Endodermal cell (in vitro differentiated cells): ENCODE results near the gene ZPLD1. TPM values are rescaled to one million over a fixed set of nuclear protein-coding genes. Genes with fewer than 3 reads are reported as not detected.

Experiments
- DNase-seq: peaks from one replicate; pipeline ENCODE4 v3.0.0-alpha.2; 2017
- H3K27ac ChIP-seq: 2 replicates; pipeline ENCODE4 v1.5.1; 2013; ENCODE audit warnings: mild to moderate bottlenecking, low read depth, low read length, moderate library complexity
- H3K27me3 ChIP-seq: 2 replicates; pipeline ENCODE4 v1.6.1; 2013; ENCODE audit warnings: mild to moderate bottlenecking, low read length, moderate library complexity; ENCODE audit not compliant: insufficient read depth, control insufficient read depth, poor library complexity, severe bottlenecking
- H3K36me3 ChIP-seq: 2 replicates; pipeline ENCODE4 v1.7.0; 2013; ENCODE audit warnings: mild to moderate bottlenecking, low read length, moderate library complexity; ENCODE audit not compliant: control insufficient read depth, insufficient read depth
- H3K4me1 ChIP-seq: one replicate; pipeline ENCODE4 v1.7.0; 2013; ENCODE audit warnings: low read length; ENCODE audit not compliant: control insufficient read depth, insufficient read depth
- H3K4me3 ChIP-seq: 2 replicates; pipeline ENCODE4 v1.5.1; 2013; ENCODE audit warnings: mild to moderate bottlenecking, low read length, moderate library complexity
- H3K9ac ChIP-seq: 2 replicates; pipeline ENCODE4 v1.6.1; 2013; ENCODE audit warnings: mild to moderate bottlenecking, low read length, moderate library complexity; ENCODE audit not compliant: poor library complexity, severe bottlenecking; ENCODE audit errors: extremely low read depth
- H3K9me3 ChIP-seq: 2 replicates; pipeline ENCODE4 v1.6.1; 2013; ENCODE audit warnings: mild to moderate bottlenecking, low read length, moderate library complexity; ENCODE audit not compliant: control insufficient read depth
- H3K27ac Mint-ChIP-seq: 2 replicates; pipeline ENCODE4 v1.8.0; 2020; ENCODE audit warnings: mixed read lengths
- H3K27me3 Mint-ChIP-seq: 2 replicates; pipeline ENCODE4 v1.8.0; 2021; ENCODE audit warnings: mild to moderate bottlenecking, mixed read lengths; ENCODE audit not compliant: insufficient read depth
- H3K36me3 Mint-ChIP-seq: 2 replicates; pipeline ENCODE4 v1.8.0; 2020; ENCODE audit warnings: low read depth, mixed read lengths
- H3K4me1 Mint-ChIP-seq: 2 replicates; pipeline ENCODE4 v1.8.0; 2020; ENCODE audit warnings: mixed read lengths
- H3K4me3 Mint-ChIP-seq: 2 replicates; pipeline ENCODE4 v1.8.0; 2020; ENCODE audit warnings: mild to moderate bottlenecking, moderate library complexity, mixed read lengths
- H3K9me3 Mint-ChIP-seq: 2 replicates; pipeline ENCODE4 v1.8.0; 2020; ENCODE audit warnings: mild to moderate bottlenecking, mixed read lengths
- WGBS, 2 experiments: methylation state at CpG; one replicate each; pipeline versions ENCODE4 v1.1.5 to v1.1.7; 2013; ENCODE audit warnings: missing lambda C conversion rate in 2 of 2, mixed read lengths in 1 of 2; ENCODE audit not compliant: insufficient coverage in 1 of 2, insufficient read length in 1 of 2; 5-methylcytosine and 5-hydroxymethylcytosine counted together
- total RNA-seq, 2 donors: library from RNA; stranded (reverse); fragmentation: NEBNext Ultra II Directional in 1 of 2; extraction: Animal tissue kit (Norgen Biotek cat#: 25700) in 1 of 2; gene quantifications; 2 replicates in 1 of 2; 3 replicates in 1 of 2; pipeline ENCODE4 v1.2.1, GENCODE V29; 2021
- TF ChIP-seq, protein P1 (sequence below): fragments of 200-600 bp; sonication (generic); conservative IDR thresholded peaks from 2 replicates; pipeline ENCODE4 v1.5.0; 2021; ENCODE audit warnings: antibody characterized with exemption, mild to moderate bottlenecking

The ZPLD1 gene
- total RNA-seq, 2 donors from 2014 or later, result 0.18 TPM; not detected in 1

DNA sequence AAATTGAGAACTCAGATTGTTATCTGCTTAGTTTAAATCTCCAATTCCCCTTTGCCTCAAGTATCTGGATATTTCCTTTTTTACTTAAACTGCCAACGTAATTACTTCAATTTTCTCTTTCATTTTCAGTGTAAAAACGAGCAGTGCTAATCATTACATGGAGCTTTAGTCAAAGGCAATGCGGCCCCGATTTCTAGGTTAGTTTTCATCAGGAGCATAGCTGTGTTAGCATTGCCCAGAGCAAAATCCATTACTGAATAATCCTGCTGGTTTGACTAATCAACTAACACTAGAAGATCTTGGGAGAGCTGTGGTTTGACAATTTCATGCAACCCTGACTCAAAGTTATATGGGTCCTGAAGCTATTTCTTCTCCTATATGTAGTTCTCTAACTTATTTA is 46.2 kb downstream of the ZPLD1 start:
- Mint-ChIP-seq H3K27ac (no peak overlapping the region), H3K4me1 (peaks cover 35% of the 10 kb centered on the region), H3K36me3 (no peaks in the 10 kb centered on the region), H3K27me3 (no peaks in the 10 kb centered on the region), H3K9me3 (no peaks in the 10 kb centered on the region), H3K4me3 (no peak overlapping the region)
- H3K9me3 ChIP-seq, result no peaks in the 10 kb centered on the region
- H3K36me3 ChIP-seq, result no peaks in the 10 kb centered on the region
- no peaks in the 10 kb centered on the region for H3K27me3 ChIP-seq
- TF ChIP-seq, protein P1, sequence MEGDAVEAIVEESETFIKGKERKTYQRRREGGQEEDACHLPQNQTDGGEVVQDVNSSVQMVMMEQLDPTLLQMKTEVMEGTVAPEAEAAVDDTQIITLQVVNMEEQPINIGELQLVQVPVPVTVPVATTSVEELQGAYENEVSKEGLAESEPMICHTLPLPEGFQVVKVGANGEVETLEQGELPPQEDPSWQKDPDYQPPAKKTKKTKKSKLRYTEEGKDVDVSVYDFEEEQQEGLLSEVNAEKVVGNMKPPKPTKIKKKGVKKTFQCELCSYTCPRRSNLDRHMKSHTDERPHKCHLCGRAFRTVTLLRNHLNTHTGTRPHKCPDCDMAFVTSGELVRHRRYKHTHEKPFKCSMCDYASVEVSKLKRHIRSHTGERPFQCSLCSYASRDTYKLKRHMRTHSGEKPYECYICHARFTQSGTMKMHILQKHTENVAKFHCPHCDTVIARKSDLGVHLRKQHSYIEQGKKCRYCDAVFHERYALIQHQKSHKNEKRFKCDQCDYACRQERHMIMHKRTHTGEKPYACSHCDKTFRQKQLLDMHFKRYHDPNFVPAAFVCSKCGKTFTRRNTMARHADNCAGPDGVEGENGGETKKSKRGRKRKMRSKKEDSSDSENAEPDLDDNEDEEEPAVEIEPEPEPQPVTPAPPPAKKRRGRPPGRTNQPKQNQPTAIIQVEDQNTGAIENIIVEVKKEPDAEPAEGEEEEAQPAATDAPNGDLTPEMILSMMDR, result no peak
- no peak overlapping the region for H3K4me3 ChIP-seq
- H3K27ac ChIP-seq, result no peak overlapping the region
- peaks cover 3% of the 10 kb centered on the region for H3K4me1 ChIP-seq
- WGBS, 2 experiments, result 85 to 95% methylated on average over 3 to 4 of the region's 4 CpGs
- no peak overlapping the region for H3K9ac ChIP-seq
- no peak for DNase-seq

DNA sequence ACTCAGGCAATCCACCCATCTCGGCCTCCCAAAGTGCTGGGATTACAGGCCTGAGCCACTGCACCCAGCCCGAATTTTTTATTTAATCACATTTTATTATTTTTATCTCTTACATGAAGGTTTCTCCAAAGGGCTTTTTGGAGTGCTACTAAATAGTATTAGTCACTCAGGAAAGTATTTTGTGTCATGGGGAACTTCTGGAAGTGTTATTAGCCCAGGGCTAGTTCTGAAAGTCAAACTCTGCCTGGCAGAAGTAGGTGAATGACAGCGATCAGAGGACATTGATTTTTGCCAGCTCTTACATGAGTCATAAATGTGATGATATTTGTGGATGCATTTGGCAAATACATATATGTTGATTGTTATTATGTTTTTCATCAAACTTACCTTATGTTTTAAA is 48.7 kb downstream of the ZPLD1 start:
- peaks cover 14% of the 10 kb centered on the region for H3K9me3 ChIP-seq
- Mint-ChIP-seq H3K9me3 (peaks cover 13% of the 10 kb centered on the region), H3K4me1 (peaks cover 21% of the 10 kb centered on the region), H3K27ac (no peak overlapping the region), H3K36me3 (no peaks in the 10 kb centered on the region), H3K27me3 (no peaks in the 10 kb centered on the region), H3K4me3 (no peak overlapping the region)
- H3K9ac ChIP-seq, result no peak overlapping the region
- H3K27ac ChIP-seq, result no peak overlapping the region
- no peaks in the 10 kb centered on the region for H3K36me3 ChIP-seq
- no peak for DNase-seq
- 95 to 100% methylated on average over 1 to 3 of the region's 3 CpGs for WGBS, 2 experiments
- no peaks in the 10 kb centered on the region for H3K27me3 ChIP-seq
- TF ChIP-seq, protein P1, result no peak
- H3K4me3 ChIP-seq, result no peak overlapping the region
- H3K4me1 ChIP-seq, result no peaks in the 10 kb centered on the region

DNA sequence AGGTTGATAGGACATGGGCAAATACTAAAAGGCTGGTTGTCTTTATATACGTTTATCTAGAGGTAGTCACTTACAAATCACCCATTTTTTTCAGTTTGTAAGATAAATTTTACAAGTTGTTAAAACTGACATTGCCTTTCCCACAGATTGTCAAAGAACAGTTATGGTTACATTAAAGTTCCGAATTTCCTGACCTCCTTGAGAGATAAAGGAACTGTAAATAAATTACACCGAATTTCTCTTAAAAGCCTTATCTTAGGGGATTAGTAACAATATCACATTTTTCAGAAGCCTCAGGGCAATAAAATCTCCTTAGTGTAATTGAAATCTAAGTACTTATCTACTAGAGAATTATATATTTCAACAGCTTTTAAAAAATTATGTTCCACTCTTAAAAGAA is 49.5 kb downstream of the ZPLD1 start:
- Histone ChIP-seq H3K4me1 (no peaks in the 10 kb centered on the region), H3K36me3 (no peaks in the 10 kb centered on the region), H3K9ac (no peak overlapping the region), H3K4me3 (no peak overlapping the region), H3K9me3 (peaks cover 14% of the 10 kb centered on the region), H3K27ac (no peak overlapping the region), H3K27me3 (no peaks in the 10 kb centered on the region)
- H3K4me3 Mint-ChIP-seq, result no peak overlapping the region
- no peak for DNase-seq
- no peak overlapping the region for H3K27ac Mint-ChIP-seq
- H3K4me1 Mint-ChIP-seq, result peaks cover 15% of the 10 kb centered on the region
- 88% methylated on average over 3 of the region's 3 CpGs; no CpG with 5 or more reads in 1 of the 2 experiments for WGBS, 2 experiments
- TF ChIP-seq, protein P1, result no peak
- H3K27me3 Mint-ChIP-seq, result no peaks in the 10 kb centered on the region
- H3K36me3 Mint-ChIP-seq, result no peaks in the 10 kb centered on the region
- H3K9me3 Mint-ChIP-seq, result peaks cover 13% of the 10 kb centered on the region
